IPS-18c (cell line): Measurements from ENCODE around the gene PACRGL.
"Not testable (repeated sequence)": the region's sequence is repeated elsewhere in the genome, so short reads cannot be mapped to it uniquely, and the experiment has no call there.

ENCODE experiments used
- H3K4me3 ChIP-seq: 2 replicates; pipeline ENCODE4 v1.7.0; 2013; ENCODE audit warnings: low read depth, mild to moderate bottlenecking, low read length, moderate library complexity; ENCODE audit not compliant: insufficient read depth
- H3K9me3 ChIP-seq: one replicate; pipeline ENCODE4 v1.6.1; 2013; ENCODE audit warnings: mild to moderate bottlenecking, low read length, moderate library complexity; ENCODE audit not compliant: control insufficient read depth, insufficient read depth

The PACRGL gene

GRCh38 chr4:20696815-20697214, 3.4 kb upstream of the PACRGL start:
- no peaks in the 10 kb centered on the region for H3K9me3 ChIP-seq

GRCh38 chr4:20698382-20698781, 1.9 kb upstream of the PACRGL start:
- no peaks in the 10 kb centered on the region for H3K9me3 ChIP-seq
- H3K4me3 ChIP-seq, result no peak overlapping the region

More at GRCh38 chr4:20696815-20697214, 3.4 kb upstream of the PACRGL start:
- H3K4me3 ChIP-seq, result no peak overlapping the region

- H3K9me3 ChIP-seq, result no peaks in the 10 kb centered on the region
- H3K4me3 ChIP-seq, result no peak overlapping the region
Observed at GRCh38 chr4:20698820-20699219, 1.4 kb upstream of the PACRGL start.

- H3K4me3 ChIP-seq, result no peak overlapping the region
- H3K9me3 ChIP-seq, result no peaks in the 10 kb centered on the region
Observed at GRCh38 chr4:20711335-20711734, 11.1 kb downstream of the PACRGL start.

GRCh38 chr4:20723019-20723418, 22.8 kb downstream of the PACRGL start:
- no peak overlapping the region for H3K4me3 ChIP-seq
- peaks cover 6% of the 10 kb centered on the region for H3K9me3 ChIP-seq

- H3K9me3 ChIP-seq, result peaks cover 6% of the 10 kb centered on the region
- H3K4me3 ChIP-seq, result no peak overlapping the region
Observed at GRCh38 chr4:20723463-20723862, 23.2 kb downstream of the PACRGL start.

- no peak overlapping the region for H3K4me3 ChIP-seq
- peaks cover 6% of the 10 kb centered on the region for H3K9me3 ChIP-seq
Observed at GRCh38 chr4:20724915-20725314, 24.7 kb downstream of the PACRGL start.

- H3K9me3 ChIP-seq, result peaks cover 20% of the 10 kb centered on the region
- no peak overlapping the region for H3K4me3 ChIP-seq
Observed at GRCh38 chr4:20735931-20736330, 35.7 kb downstream of the PACRGL start.

GRCh38 chr4:20746000-20746399, 45.7 kb downstream of the PACRGL start:
- H3K9me3 ChIP-seq, H3K4me3 ChIP-seq: not testable (repeated sequence)

GRCh38 chr4:20752641-20753040, 52.4 kb downstream of the PACRGL start:
- no peak overlapping the region for H3K4me3 ChIP-seq
- no peaks in the 10 kb centered on the region for H3K9me3 ChIP-seq

GRCh38 chr4:20754036-20754435, 53.8 kb downstream of the PACRGL start:
- Histone ChIP-seq H3K4me3 (no peak overlapping the region), H3K9me3 (no peaks in the 10 kb centered on the region)

- Histone ChIP-seq H3K4me3 (no peak overlapping the region), H3K9me3 (no peaks in the 10 kb centered on the region)
Observed at GRCh38 chr4:20760053-20760452, 59.8 kb downstream of the PACRGL start.

GRCh38 chr4:20761382-20761781, 61.1 kb downstream of the PACRGL start:
- H3K9me3 ChIP-seq, result no peaks in the 10 kb centered on the region
- H3K4me3 ChIP-seq, result no peak overlapping the region

GRCh38 chr4:20761826-20762225, 61.6 kb downstream of the PACRGL start:
- Histone ChIP-seq H3K9me3 (no peaks in the 10 kb centered on the region), H3K4me3 (no peak overlapping the region)

- Histone ChIP-seq H3K9me3 (no peaks in the 10 kb centered on the region), H3K4me3 (no peak overlapping the region)
Observed at GRCh38 chr4:20764366-20764992, 64.2 kb downstream of the PACRGL start.

GRCh38 chr4:20773144-20773997, 73.1 kb downstream of the PACRGL start:
- Histone ChIP-seq H3K4me3 (no peak overlapping the region), H3K9me3 (no peaks in the 10 kb centered on the region)

- peaks cover 9% of the 10 kb centered on the region for H3K9me3 ChIP-seq
Observed at GRCh38 chr4:20778896-20779295, 78.6 kb downstream of the PACRGL start.

GRCh38 chr4:20783134-20783533, 82.9 kb downstream of the PACRGL start:
- not testable (repeated sequence) for H3K4me3 ChIP-seq, H3K9me3 ChIP-seq

More at GRCh38 chr4:20778896-20779295, 78.6 kb downstream of the PACRGL start:
- no peak overlapping the region for H3K4me3 ChIP-seq
